ENCODE results near the gene CHAT. TPM values are rescaled to one million over a fixed set of nuclear protein-coding genes. Genes with fewer than 3 reads are reported as not detected.

Gene CHAT
- total RNA-seq, 1 experiment from 2014 or later: not detected

GRCh38 chr10:49696311-49696710, 82.5 kb downstream of the CHAT start:
- intact Hi-C loops (cut with micrococcal nuclease; ENCODE audit: unreplicated experiment): no loop called here
- ChIA-PET POLR2A (ENCODE audit: unreplicated experiment) (no interaction called here), CTCF (no interaction called here)
- Histone ChIP-seq H3K4me2 (no peak overlapping the region), H2AFZ (no peak overlapping the region), H3K9me2 (ENCODE audit: insufficient read depth) (no peaks in the 10 kb centered on the region), H3K27me3 (ENCODE audit: insufficient read depth, low read depth) (peaks cover 25% of the 10 kb centered on the region), H3K9me3 (ENCODE audit: insufficient read depth, low read depth) (no peaks in the 10 kb centered on the region), H3K4me1 (replicated peaks; ENCODE audit: insufficient read depth) (no peaks in the 10 kb centered on the region), H3F3A (ENCODE audit: insufficient read depth, low read depth) (no peaks in the 10 kb centered on the region), H3K27ac (no peak overlapping the region), H3K36me3 (ENCODE audit: low read depth) (no peaks in the 10 kb centered on the region), H3K4me3 (no peak overlapping the region), H4K20me1 (ENCODE audit: insufficient read depth) (no peaks in the 10 kb centered on the region), H3K79me2 (ENCODE audit: low read depth) (no peaks in the 10 kb centered on the region)
- no peak for TF ChIP-seq CTCF (conservative IDR thresholded peaks at IDR 0.05)
- TF ChIP-seq EZH2 (IDR thresholded peaks at IDR 0.05; ENCODE audit: low read depth): no peak
- BruUV-seq (replicated peaks): no TSS peak
- DNase-seq: peak in 1 of 2 experiments; percentile 23

- no peaks in the 10 kb centered on the region for H3K36me3 ChIP-seq (ENCODE audit: low read depth)
- ChIA-PET POLR2A (ENCODE audit: unreplicated experiment) (no interaction called here), CTCF (no interaction called here)
- no peaks in the 10 kb centered on the region for H3F3A ChIP-seq (ENCODE audit: insufficient read depth, low read depth)
- intact Hi-C loops (cut with micrococcal nuclease; ENCODE audit: unreplicated experiment): no loop called here
- H3K4me2 ChIP-seq: no peak overlapping the region
- H4K20me1 ChIP-seq (ENCODE audit: insufficient read depth): no peaks in the 10 kb centered on the region
- no peak overlapping the region for H3K4me3 ChIP-seq
- no peak for DNase-seq
- peaks cover 42% of the 10 kb centered on the region for H3K27me3 ChIP-seq (ENCODE audit: insufficient read depth, low read depth)
- TF ChIP-seq CTCF (conservative IDR thresholded peaks at IDR 0.05) (no peak), EZH2 (IDR thresholded peaks at IDR 0.05; ENCODE audit: low read depth) (no peak)
- H3K27ac ChIP-seq: no peak overlapping the region
- no peak overlapping the region for H2AFZ ChIP-seq
- no peaks in the 10 kb centered on the region for H3K9me2 ChIP-seq (ENCODE audit: insufficient read depth)
- BruUV-seq (replicated peaks): no TSS peak
- no peaks in the 10 kb centered on the region for H3K4me1 ChIP-seq (replicated peaks; ENCODE audit: insufficient read depth)
- H3K79me2 ChIP-seq (ENCODE audit: low read depth): no peaks in the 10 kb centered on the region
- H3K9me3 ChIP-seq (ENCODE audit: insufficient read depth, low read depth): no peaks in the 10 kb centered on the region
Measured at GRCh38 chr10:49698679-49699078, 84.8 kb downstream of the CHAT start.

- DNase-seq: no peak
- Histone ChIP-seq H3K79me2 (ENCODE audit: low read depth) (no peaks in the 10 kb centered on the region), H3F3A (ENCODE audit: insufficient read depth, low read depth) (no peaks in the 10 kb centered on the region), H2AFZ (no peak overlapping the region), H3K4me1 (replicated peaks; ENCODE audit: insufficient read depth) (no peaks in the 10 kb centered on the region), H3K36me3 (ENCODE audit: low read depth) (no peaks in the 10 kb centered on the region), H3K9me2 (ENCODE audit: insufficient read depth) (peaks cover under 1% of the 10 kb centered on the region; the same call in 1 of the 2 replicates), H3K27ac (no peak overlapping the region), H4K20me1 (ENCODE audit: insufficient read depth) (no peaks in the 10 kb centered on the region), H3K4me3 (no peak overlapping the region), H3K4me2 (no peak overlapping the region), H3K27me3 (ENCODE audit: insufficient read depth, low read depth) (peaks cover 32% of the 10 kb centered on the region), H3K9me3 (ENCODE audit: insufficient read depth, low read depth) (no peaks in the 10 kb centered on the region)
- CTCF ChIA-PET: no interaction called here
- TF ChIP-seq CTCF (conservative IDR thresholded peaks at IDR 0.05) (no peak), EZH2 (IDR thresholded peaks at IDR 0.05; ENCODE audit: low read depth) (no peak)
- no TSS peak for BruUV-seq (replicated peaks)
- intact Hi-C loops (cut with micrococcal nuclease; ENCODE audit: unreplicated experiment): no loop called here
- POLR2A ChIA-PET (ENCODE audit: unreplicated experiment): no interaction called here
Measured at GRCh38 chr10:49700211-49700610, 86.4 kb downstream of the CHAT start.
